ENCODE results near the gene TBC1D17.

TBC1D17 gene

GRCh38 chr19:49877879-49878743, 609 bp downstream of the TBC1D17 start:
- peak; percentile 99 for DNase-seq (ENCODE audit: low read depth in 2 of 2)

- DNase-seq (ENCODE audit: low read depth in 2 of 2), result no peak
Observed at GRCh38 chr19:49878744-49879070, 1.2 kb downstream of the TBC1D17 start.

- no peak for DNase-seq (ENCODE audit: low read depth in 2 of 2)
Observed at GRCh38 chr19:49879243-49879963, 1.9 kb downstream of the TBC1D17 start.

- DNase-seq (ENCODE audit: low read depth in 2 of 2), result no peak
Observed at GRCh38 chr19:49880162-49880869, 2.8 kb downstream of the TBC1D17 start.

GRCh38 chr19:49881186-49881585, 3.7 kb downstream of the TBC1D17 start:
- no peak for DNase-seq (ENCODE audit: low read depth in 2 of 2)

- DNase-seq (ENCODE audit: low read depth in 2 of 2), result no peak
Observed at GRCh38 chr19:49881672-49882394, 4.3 kb downstream of the TBC1D17 start.

GRCh38 chr19:49882643-49883042, 5.1 kb downstream of the TBC1D17 start:
- DNase-seq (ENCODE audit: low read depth in 2 of 2), result no peak

- DNase-seq (ENCODE audit: low read depth in 2 of 2), result no peak
Observed at GRCh38 chr19:49883094-49883493, 5.6 kb downstream of the TBC1D17 start.

GRCh38 chr19:49884109-49884508, 6.6 kb downstream of the TBC1D17 start:
- DNase-seq (ENCODE audit: low read depth in 2 of 2), result no peak

- DNase-seq (ENCODE audit: low read depth in 2 of 2), result no peak
Observed at GRCh38 chr19:49884760-49885159, 7.3 kb downstream of the TBC1D17 start.

GRCh38 chr19:49887037-49887664, 9.6 kb downstream of the TBC1D17 start:
- DNase-seq (ENCODE audit: low read depth in 2 of 2), result no peak

- DNase-seq (ENCODE audit: low read depth in 2 of 2), result no peak
Observed at GRCh38 chr19:49887665-49888509, 10.4 kb downstream of the TBC1D17 start.

GRCh38 chr19:49888510-49888824, 11.0 kb downstream of the TBC1D17 start:
- DNase-seq (ENCODE audit: low read depth in 2 of 2), result no peak

- no peak for DNase-seq (ENCODE audit: low read depth in 2 of 2)
Observed at GRCh38 chr19:49889038-49889686, 11.7 kb downstream of the TBC1D17 start.

GRCh38 chr19:49889687-49890348, 12.3 kb downstream of the TBC1D17 start:
- DNase-seq (ENCODE audit: low read depth in 2 of 2), result peak; percentile 71 to 72

- DNase-seq (ENCODE audit: low read depth in 2 of 2), result peak; percentile 60 to 66
Observed at GRCh38 chr19:49890349-49891311, 13.1 kb downstream of the TBC1D17 start.

GRCh38 chr19:49891393-49891792, 13.9 kb downstream of the TBC1D17 start:
- DNase-seq (ENCODE audit: low read depth in 2 of 2), result no peak

- DNase-seq (ENCODE audit: low read depth in 2 of 2), result no peak
Observed at GRCh38 chr19:49892716-49893115, 15.2 kb downstream of the TBC1D17 start.
